H1 (cell line): Measurements from ENCODE around the gene PCP4L1. TPM values are rescaled to one million over a fixed set of nuclear protein-coding genes. Genes with fewer than 3 reads are reported as not detected.

Source experiments
- CTCF ChIA-PET: fragments of 300-600 bp; sonication (Branson Sonifier 250); formaldehyde crosslinking; loops from one replicate; lab custom pipeline; 2021; ENCODE audit not compliant: partially characterized antibody; lab: Charles Lee
- POLR2A ChIA-PET: fragments of 300-600 bp; sonication (Branson Sonifier 250); formaldehyde crosslinking; loops from one replicate; lab custom pipeline; 2021; ENCODE audit warnings: inconsistent platforms; ENCODE audit not compliant: partially characterized antibody; lab: Charles Lee
- DNase-seq, 2 experiments: peaks; one replicate each; pipeline versions ENCODE4 v3.0.0 to v3.0.0-alpha.2; 2010 to 2022; ENCODE audit warnings: low spot score in 2 of 2, low read depth in 1 of 2, mixed read lengths in 1 of 2
- FAIRE-seq: peaks from 2 replicates; lab custom pipeline; 2011; peaks lifted over from hg19 to GRCh38; lab: Jason Lieb, UNC
- H2AFZ ChIP-seq: 2 replicates; pipeline ENCODE4 v1.8.1; 2012; ENCODE audit warnings: low read length, inconsistent platforms
- H2AK5ac ChIP-seq: 2 replicates; pipeline ENCODE4 v1.6.1; 2013; ENCODE audit warnings: low read depth, low read length
- H2BK120ac ChIP-seq: replicated peaks from 2 replicates; pipeline ENCODE3; 2013; ENCODE audit warnings: low read depth, low read length, inconsistent platforms
- H2BK12ac ChIP-seq: 2 replicates; pipeline ENCODE4 v1.6.1; 2013; ENCODE audit warnings: low read depth, low read length
- H2BK15ac ChIP-seq: 2 replicates; pipeline ENCODE4 v1.6.1; 2013; ENCODE audit warnings: low read length
- H2BK20ac ChIP-seq: 2 replicates; pipeline ENCODE4 v1.6.1; 2013; ENCODE audit warnings: low read length
- H2BK5ac ChIP-seq: 2 replicates; pipeline ENCODE4 v1.6.1; 2013; ENCODE audit warnings: low read depth, low read length
- H3K14ac ChIP-seq: 2 replicates; pipeline ENCODE4 v1.6.1; 2013; ENCODE audit warnings: inconsistent platforms; ENCODE audit not compliant: insufficient read length
- H3K18ac ChIP-seq: 2 replicates; pipeline ENCODE4 v1.6.1; 2013; ENCODE audit warnings: low read length; ENCODE audit errors: extremely low read depth
- H3K23ac ChIP-seq: 2 replicates; pipeline ENCODE4 v1.6.1; 2013; ENCODE audit warnings: inconsistent platforms; ENCODE audit not compliant: insufficient read length
- H3K23me2 ChIP-seq: 2 replicates; pipeline ENCODE4 v1.6.1; 2013; ENCODE audit warnings: low read depth, low read length
- H3K27ac ChIP-seq: 2 replicates; pipeline ENCODE4 v1.6.1; 2011; ENCODE audit warnings: low read depth, low read length, inconsistent platforms
- H3K27me3 ChIP-seq, 4 experiments: replicated peaks in 1 of 4; 1 replicate in 1 of 4; 2 replicates in 3 of 4; pipeline versions ENCODE4 v1.6.1 to v1.8.1; 2011 to 2013; ENCODE audit warnings: low read length in 3 of 4, mild to moderate bottlenecking in 3 of 4, inconsistent platforms in 2 of 4, mixed read lengths in 2 of 4, moderate library complexity in 1 of 4; ENCODE audit not compliant: control insufficient read depth in 3 of 4, insufficient read depth in 3 of 4; ENCODE audit errors: extremely low read depth in 1 of 4
- H3K36me3 ChIP-seq, 4 experiments: 2 replicates each; pipeline versions ENCODE4 v1.6.1 to v1.8.1; 2011 to 2013; ENCODE audit warnings: mild to moderate bottlenecking in 4 of 4, low read length in 3 of 4, moderate library complexity in 2 of 4, control low read depth in 1 of 4, inconsistent platforms in 1 of 4; ENCODE audit not compliant: insufficient read depth in 4 of 4, control insufficient read depth in 2 of 4
- H3K4ac ChIP-seq: replicated peaks from 2 replicates; pipeline ENCODE3; 2013; ENCODE audit warnings: low read length, low read depth, mixed read lengths, inconsistent platforms; ENCODE audit not compliant: insufficient read length
- H3K4me1 ChIP-seq, 4 experiments: replicated peaks in 1 of 4; 1 replicate in 1 of 4; 2 replicates in 3 of 4; pipeline versions ENCODE4 v1.6.1 to v1.8.1; 2011 to 2013; ENCODE audit warnings: low read length in 3 of 4, inconsistent platforms in 2 of 4, mixed read lengths in 1 of 4; ENCODE audit not compliant: insufficient read depth in 4 of 4, control insufficient read depth in 3 of 4
- H3K4me2 ChIP-seq, 2 experiments: 2 replicates each; pipeline versions ENCODE4 v1.6.1 to v1.8.1; 2011 to 2013; ENCODE audit warnings: low read depth in 2 of 2, low read length in 2 of 2, control low read depth in 1 of 2, inconsistent platforms in 1 of 2, mild to moderate bottlenecking in 1 of 2; ENCODE audit not compliant: insufficient read depth in 1 of 2
- H3K4me3 ChIP-seq, 4 experiments: fragments of 200-600, 300-600 bp in 1 of 4; sonication (generic), shearing (Covaris generic), sonication (Bioruptor Twin) in 1 of 4; 2 replicates each; pipeline versions ENCODE4 v1.5.1 to v1.8.1; 2011 to 2016; ENCODE audit warnings: low read length in 4 of 4, low read depth in 3 of 4, control low read depth in 2 of 4, inconsistent platforms in 2 of 4, mild to moderate bottlenecking in 2 of 4, mixed read lengths in 1 of 4, moderate library complexity in 1 of 4; ENCODE audit not compliant: insufficient read depth in 2 of 4; ENCODE audit errors: extremely low read depth in 1 of 4
- H3K56ac ChIP-seq: replicated peaks from 2 replicates; pipeline ENCODE3; 2013; ENCODE audit warnings: low read depth, mild to moderate bottlenecking, mixed read lengths, low read length, inconsistent platforms; ENCODE audit not compliant: insufficient read length
- H3K79me1 ChIP-seq: 2 replicates; pipeline ENCODE4 v1.6.1; 2013; ENCODE audit warnings: low read depth, low read length, control low read depth
- H3K79me2 ChIP-seq, 2 experiments: 2 replicates each; pipeline versions ENCODE4 v1.6.1 to v1.8.1; 2012 to 2013; ENCODE audit warnings: low read length in 2 of 2, mild to moderate bottlenecking in 2 of 2, inconsistent platforms in 1 of 2; ENCODE audit not compliant: insufficient read depth in 2 of 2, control insufficient read depth in 1 of 2
- H3K9ac ChIP-seq, 4 experiments: replicated peaks in 1 of 4; 1 replicate in 1 of 4; 2 replicates in 3 of 4; pipeline versions ENCODE4 v1.6.1 to v1.8.1; 2011 to 2013; ENCODE audit warnings: low read depth in 3 of 4, low read length in 3 of 4, control low read depth in 2 of 4, mild to moderate bottlenecking in 2 of 4, moderate library complexity in 2 of 4, inconsistent platforms in 1 of 4; ENCODE audit errors: extremely low read depth in 1 of 4
- H3K9me3 ChIP-seq, 2 experiments: 2 replicates each; pipeline versions ENCODE4 v1.6.1 to v1.8.1; 2012 to 2013; ENCODE audit warnings: mild to moderate bottlenecking in 2 of 2, moderate library complexity in 2 of 2, control low read depth in 1 of 2, inconsistent platforms in 1 of 2, low read depth in 1 of 2, low read length in 1 of 2, mixed read lengths in 1 of 2; ENCODE audit not compliant: insufficient read depth in 2 of 2
- H4K20me1 ChIP-seq, 2 experiments: replicated peaks in 1 of 2; 2 replicates each; pipeline versions ENCODE3 to v1.8.1; 2011 to 2013; ENCODE audit warnings: inconsistent platforms in 2 of 2, low read length in 2 of 2, mild to moderate bottlenecking in 1 of 2; ENCODE audit not compliant: insufficient read depth in 2 of 2, control insufficient read depth in 1 of 2
- H4K5ac ChIP-seq: 2 replicates; pipeline ENCODE4 v1.6.1; 2013; ENCODE audit warnings: low read length, low read depth, mixed read lengths, inconsistent platforms; ENCODE audit not compliant: insufficient read length
- H4K8ac ChIP-seq: 2 replicates; pipeline ENCODE4 v1.8.0; 2013; ENCODE audit warnings: mild to moderate bottlenecking, moderate library complexity, low read length, inconsistent platforms; ENCODE audit not compliant: insufficient read depth; ENCODE audit errors: extremely low read depth
- H4K91ac ChIP-seq: replicated peaks from 2 replicates; pipeline ENCODE3; 2013; ENCODE audit warnings: low read length, mixed read lengths, inconsistent platforms; ENCODE audit not compliant: insufficient read length
- EGR1 ChIP-seq: IDR thresholded peaks from 2 replicates; pipeline ENCODE4 v1.6.1; 2011; ENCODE audit warnings: low read depth, low read length, borderline replicate concordance
- RFX5 ChIP-seq: IDR thresholded peaks from 2 replicates; pipeline ENCODE4 v1.6.1; 2011; ENCODE audit warnings: low read depth, low read length, improper control_type of control experiment, borderline replicate concordance
- WGBS, 2 experiments: shearing (Covaris generic) in 1 of 2; methylation state at CpG; one replicate each; pipeline versions ENCODE4 v1.1.6 to v1.1.7; 2013 to 2015; ENCODE audit warnings: low lambda C conversion rate in 2 of 2, mixed read lengths in 2 of 2, inconsistent platforms in 1 of 2, low coverage in 1 of 2, missing lambda C conversion rate in 1 of 2; ENCODE audit not compliant: insufficient replicate concordance in 2 of 2, insufficient coverage in 1 of 2, insufficient read length in 1 of 2; ENCODE audit errors: extremely low coverage in 1 of 2, missing lambda C conversion rate in 1 of 2; 5-methylcytosine and 5-hydroxymethylcytosine counted together
- polyA plus RNA-seq, 7 experiments: library from polyadenylated mRNA; depleted of rRNA in 3 of 7; stranded (reverse) in 5 of 7; unstranded in 2 of 7; fragments of >200 nt in 5 of 7; fragments of 200-250 nt in 2 of 7; gene quantifications; 1 replicate in 5 of 7; 2 replicates in 1 of 7; 4 replicates in 1 of 7; pipeline versions ENCODE4 v1.2.1 to v1.2.3, GENCODE V29; 2011 to 2013; ENCODE audit warnings: missing spikeins in 2 of 7, mixed read lengths in 2 of 7
- total RNA-seq: library from RNA; stranded (reverse); fragmentation: NEBNext Ultra II Directional; extraction: Animal tissue kit (Norgen Biotek cat#: 25700); gene quantifications from 2 replicates; pipeline ENCODE4 v1.2.1, GENCODE V29; 2021

PCP4L1 gene
- total and polyA plus RNA-seq, 2 of the 8 experiments (the other 6 are each of a cell fraction or from before 2014, with no cell fraction given) = 0.41 to 1.0 TPM

DNA sequence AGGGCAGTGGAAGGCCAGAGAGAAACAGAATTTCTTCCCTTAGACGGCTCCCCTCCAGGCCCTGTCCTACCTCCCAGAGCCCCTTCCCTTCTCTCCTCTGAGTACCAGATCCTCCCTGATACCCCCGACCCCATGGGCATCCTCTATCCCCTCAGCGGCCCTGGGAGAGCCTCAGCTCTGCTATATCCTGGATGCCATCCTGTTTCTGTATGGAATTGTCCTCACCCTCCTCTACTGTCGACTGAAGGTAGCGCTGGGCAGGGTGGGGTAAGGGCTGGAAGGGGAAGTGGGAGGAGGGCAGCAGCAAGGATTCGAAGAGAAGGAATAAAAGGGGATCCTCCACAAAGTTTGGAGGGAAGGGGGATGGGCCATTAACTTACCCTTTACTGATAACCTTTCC lies 40.7 kb upstream of the PCP4L1 start:
- H3K9me3 ChIP-seq = no peaks in the 10 kb centered on the region
- H3K23me2 ChIP-seq = no peaks in the 10 kb centered on the region
- H2BK120ac ChIP-seq = no peak overlapping the region
- H3K4me2 ChIP-seq = peak overlapping the region in 1 of 2 experiments; percentile 8; a peak in 1 of 4 replicates
- H2AFZ ChIP-seq = no peak overlapping the region
- H3K36me3 ChIP-seq = peaks cover 12 to 18% (median 15%) of the 10 kb centered on the region in 4 experiments; a peak in 7 of 8 replicates
- no peak overlapping the region for H3K18ac ChIP-seq
- peaks cover 0 to 2% of the 10 kb centered on the region in 2 experiments for H4K20me1 ChIP-seq
- H3K79me2 ChIP-seq = no peaks in the 10 kb centered on the region
- no peak overlapping the region for H3K4ac ChIP-seq
- no peak overlapping the region for H4K91ac ChIP-seq
- H2BK5ac ChIP-seq = no peak overlapping the region
- H3K79me1 ChIP-seq = no peaks in the 10 kb centered on the region
- ChIA-PET POLR2A (interaction anchor here (1.8 to 9.9 kb wide), 3 partner anchors 8 to 96 kb away, joined by 10 to 82 read pairs (median 10); partner anchors contain the start of genes NDUFS2, SDHC and TOMM40L), CTCF (interaction anchor here (1.2 to 23.7 kb wide), 8 partner anchors 10 to 164 kb away, joined by 3 to 427 read pairs (median 46); partner anchors contain the start of genes ADAMTS4, NDUFS2 and TOMM40L)
- H3K27ac ChIP-seq = no peak overlapping the region
- no peak overlapping the region for H3K4me3 ChIP-seq
- FAIRE-seq (no peak), DNase-seq (no peak)
- no peak overlapping the region for H3K14ac ChIP-seq
- WGBS, 2 experiments = 73% methylated on average over 6 of the region's 6 CpGs; no CpG with 5 or more reads in 1 of the 2 experiments
- H2BK12ac ChIP-seq = no peak overlapping the region
- no peak overlapping the region for H2BK20ac ChIP-seq
- H3K4me1 ChIP-seq = peaks cover 0 to 13% (median 0%) of the 10 kb centered on the region in 4 experiments; a peak in 3 of 7 replicates
- no peak overlapping the region for H3K23ac ChIP-seq
- no peak overlapping the region for H3K56ac ChIP-seq
- no peak overlapping the region for H3K9ac ChIP-seq
- H2BK15ac ChIP-seq = 0 out of 2 replicates have a peak overlapping the region, but pooled peaks have one; percentile 61
- no peak overlapping the region for H4K5ac ChIP-seq
- H3K27me3 ChIP-seq = 0 out of 7 replicates have a peak, but pooled peaks cover 0 to 2% (median 0%) of the 10 kb centered on the region in 4 experiments
- no peak overlapping the region for H4K8ac ChIP-seq
- H2AK5ac ChIP-seq = no peak overlapping the region
- TF ChIP-seq RFX5 (no peak), EGR1 (no peak)
